ENCODE results near the gene PPP1R3F.

PPP1R3F gene

GRCh38 chrX:49237060-49237459 is 32.5 kb upstream of the PPP1R3F start:
- no peak for TF ChIP-seq TAF1 (IDR thresholded peaks at IDR 0.05; ENCODE audit: borderline replicate concordance, insufficient read depth, low read length)
- TF ChIP-seq POLR2AphosphoS5 (IDR thresholded peaks at IDR 0.05; ENCODE audit: low read depth, low read length), result no peak
- no peak for TF ChIP-seq SIN3A (IDR thresholded peaks at IDR 0.05; ENCODE audit: borderline replicate concordance, insufficient read depth, low read length)
- no peak for TF ChIP-seq REST (IDR thresholded peaks at IDR 0.05; ENCODE audit: insufficient read depth in 1 of 2, low read depth in 2 of 2, low read length in 2 of 2)
- no peak for TF ChIP-seq FOXP2 (optimal IDR thresholded peaks at IDR 0.05; ENCODE audit: borderline replicate concordance, extremely low read depth, extremely low read length, insufficient read depth)

GRCh38 chrX:49238735-49239134 is 30.9 kb upstream of the PPP1R3F start:
- TF ChIP-seq POLR2AphosphoS5 (IDR thresholded peaks at IDR 0.05; ENCODE audit: low read depth, low read length) (no peak), SIN3A (IDR thresholded peaks at IDR 0.05; ENCODE audit: borderline replicate concordance, insufficient read depth, low read length) (no peak), REST (IDR thresholded peaks at IDR 0.05; ENCODE audit: insufficient read depth in 1 of 2, low read depth in 2 of 2, low read length in 2 of 2) (no peak), TAF1 (IDR thresholded peaks at IDR 0.05; ENCODE audit: borderline replicate concordance, insufficient read depth, low read length) (no peak), FOXP2 (optimal IDR thresholded peaks at IDR 0.05; ENCODE audit: borderline replicate concordance, extremely low read depth, extremely low read length, insufficient read depth) (no peak)

GRCh38 chrX:49242545-49243066 is 27.0 kb upstream of the PPP1R3F start:
- TF ChIP-seq POLR2AphosphoS5 (IDR thresholded peaks at IDR 0.05; ENCODE audit: low read depth, low read length) (no peak), REST (IDR thresholded peaks at IDR 0.05; ENCODE audit: insufficient read depth in 1 of 2, low read depth in 2 of 2, low read length in 2 of 2) (no peak), TAF1 (IDR thresholded peaks at IDR 0.05; ENCODE audit: borderline replicate concordance, insufficient read depth, low read length) (no peak), FOXP2 (optimal IDR thresholded peaks at IDR 0.05; ENCODE audit: borderline replicate concordance, extremely low read depth, extremely low read length, insufficient read depth) (no peak), SIN3A (IDR thresholded peaks at IDR 0.05; ENCODE audit: borderline replicate concordance, insufficient read depth, low read length) (no peak)

- TF ChIP-seq FOXP2 (optimal IDR thresholded peaks at IDR 0.05; ENCODE audit: borderline replicate concordance, extremely low read depth, extremely low read length, insufficient read depth) (no peak), REST (IDR thresholded peaks at IDR 0.05; ENCODE audit: insufficient read depth in 1 of 2, low read depth in 2 of 2, low read length in 2 of 2) (no peak), POLR2AphosphoS5 (IDR thresholded peaks at IDR 0.05; ENCODE audit: low read depth, low read length) (no peak), SIN3A (IDR thresholded peaks at IDR 0.05; ENCODE audit: borderline replicate concordance, insufficient read depth, low read length) (no peak), TAF1 (IDR thresholded peaks at IDR 0.05; ENCODE audit: borderline replicate concordance, insufficient read depth, low read length) (no peak)
These were observed 26.4 kb upstream of the PPP1R3F start for GRCh38 chrX:49243166-49243565.

- no peak for TF ChIP-seq POLR2AphosphoS5 (IDR thresholded peaks at IDR 0.05; ENCODE audit: low read depth, low read length)
- TF ChIP-seq FOXP2 (optimal IDR thresholded peaks at IDR 0.05; ENCODE audit: borderline replicate concordance, extremely low read depth, extremely low read length, insufficient read depth), result no peak
- TF ChIP-seq SIN3A (IDR thresholded peaks at IDR 0.05; ENCODE audit: borderline replicate concordance, insufficient read depth, low read length), result no peak
- TF ChIP-seq REST (IDR thresholded peaks at IDR 0.05; ENCODE audit: insufficient read depth in 1 of 2, low read depth in 2 of 2, low read length in 2 of 2), result no peak
These were observed 25.4 kb upstream of the PPP1R3F start for GRCh38 chrX:49244207-49244606.

Data from PFSK-1 (cell line).